ENCODE data around the gene PLPP4.

PLPP4 gene

DNA sequence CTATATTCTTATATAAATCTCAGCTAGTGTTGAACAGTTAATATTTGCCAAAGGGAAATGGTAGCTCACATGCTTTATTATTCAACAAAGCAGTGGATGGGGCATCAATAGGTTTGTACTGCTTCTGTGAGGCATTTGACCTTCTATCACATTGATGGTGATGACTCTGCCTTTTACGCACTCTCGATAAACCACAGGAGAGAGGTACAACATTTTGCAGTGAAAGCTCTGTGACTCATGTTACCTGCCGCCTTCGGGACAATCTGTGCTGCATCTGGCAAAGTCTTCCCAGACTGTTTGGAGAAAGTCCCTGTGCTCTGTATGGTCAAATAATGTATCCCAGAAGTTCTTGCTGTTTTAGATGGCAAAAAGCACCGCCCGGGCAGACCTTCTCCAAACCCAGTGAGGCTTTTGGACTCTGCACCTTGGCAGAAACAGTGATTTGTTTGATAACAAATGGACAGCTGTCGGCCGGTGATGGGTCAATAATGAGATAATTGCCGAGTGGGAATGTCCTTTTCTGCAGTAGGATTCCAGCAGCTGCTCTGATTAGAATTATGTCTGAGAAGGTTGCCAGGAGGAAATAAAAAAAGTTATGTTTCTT is 61.0 kb downstream of the PLPP4 start:
- DNase-seq (ENCODE audit: low spot score), result no peak

DNA sequence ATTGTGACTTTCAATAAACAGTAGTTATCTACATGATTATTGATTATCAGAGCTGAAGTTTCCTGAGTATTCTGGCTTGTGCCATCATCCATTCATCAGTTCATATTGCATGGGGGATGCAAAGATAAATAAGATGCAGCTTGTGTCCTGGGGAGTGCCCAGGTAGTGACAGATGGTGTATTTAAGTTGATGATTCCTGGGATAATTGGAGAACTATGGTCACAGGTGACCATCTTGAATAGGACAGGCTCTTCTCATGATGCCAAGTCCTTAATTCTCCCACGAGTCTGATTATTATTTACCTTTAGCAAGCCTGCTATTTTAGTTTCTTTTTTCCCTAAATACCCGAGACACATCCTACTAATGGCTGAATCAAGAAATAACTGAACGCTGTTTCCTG is 64.9 kb downstream of the PLPP4 start:
- DNase-seq (ENCODE audit: low spot score), result no peak

DNA sequence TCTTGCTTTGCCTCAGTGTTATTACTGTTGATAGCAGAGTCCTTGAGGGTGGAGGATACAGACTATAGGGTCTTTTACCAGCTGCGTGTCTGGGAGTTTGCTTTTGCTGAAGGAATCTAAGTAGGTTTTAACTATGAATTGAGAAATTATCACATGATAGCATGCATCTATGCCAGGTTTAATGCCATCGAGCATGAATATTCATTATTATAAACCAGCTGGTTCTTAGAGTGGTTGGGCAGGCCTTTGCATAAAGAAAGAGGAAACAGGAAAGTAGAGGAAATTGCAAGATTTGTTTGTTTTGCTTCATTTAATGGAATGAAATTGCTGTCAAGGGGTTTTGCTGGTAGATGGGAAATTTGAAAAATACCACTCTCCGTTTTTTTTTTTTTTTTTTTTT is 70.7 kb downstream of the PLPP4 start:
- DNase-seq (ENCODE audit: low spot score), result no peak

DNA sequence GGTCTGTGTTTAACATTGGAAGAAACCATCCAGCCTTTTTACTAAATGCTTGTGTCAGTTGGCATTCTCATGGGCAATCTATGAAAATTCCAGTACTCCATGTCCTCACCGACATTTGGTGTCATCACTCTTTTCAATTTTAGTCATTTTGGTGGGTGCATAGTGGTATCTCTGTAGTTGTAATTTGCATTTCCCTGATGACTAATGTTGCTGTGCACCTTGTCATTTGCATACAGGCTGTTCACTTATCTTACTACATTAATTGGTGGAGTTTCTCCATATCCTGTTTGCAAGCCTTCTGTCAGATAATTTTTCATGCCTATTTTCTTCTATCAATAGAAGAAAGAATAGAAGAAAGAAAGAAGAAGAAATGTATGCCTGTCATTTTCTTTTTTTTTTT is 73.7 kb downstream of the PLPP4 start:
- no peak for DNase-seq (ENCODE audit: low spot score)

DNA sequence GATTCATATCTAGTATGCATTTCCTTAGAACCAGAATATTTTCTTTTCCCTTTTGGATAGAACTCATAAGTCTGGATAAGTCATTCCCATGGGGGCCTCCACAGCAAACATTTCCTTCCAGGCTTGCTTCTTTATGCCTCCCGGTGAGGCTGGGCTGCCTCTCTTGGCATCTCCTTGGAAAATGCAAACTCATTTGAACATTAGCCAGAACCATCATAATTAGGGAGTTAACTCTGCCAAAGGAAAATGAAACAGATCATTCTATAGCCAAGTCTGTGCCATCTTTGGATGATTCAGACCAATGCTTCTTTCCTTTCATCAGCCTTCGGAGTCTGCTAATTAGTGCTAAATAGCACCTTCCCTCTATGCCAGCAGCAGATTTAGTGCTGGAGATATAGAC is 81.1 kb downstream of the PLPP4 start:
- no peak for DNase-seq (ENCODE audit: low spot score)

DNA sequence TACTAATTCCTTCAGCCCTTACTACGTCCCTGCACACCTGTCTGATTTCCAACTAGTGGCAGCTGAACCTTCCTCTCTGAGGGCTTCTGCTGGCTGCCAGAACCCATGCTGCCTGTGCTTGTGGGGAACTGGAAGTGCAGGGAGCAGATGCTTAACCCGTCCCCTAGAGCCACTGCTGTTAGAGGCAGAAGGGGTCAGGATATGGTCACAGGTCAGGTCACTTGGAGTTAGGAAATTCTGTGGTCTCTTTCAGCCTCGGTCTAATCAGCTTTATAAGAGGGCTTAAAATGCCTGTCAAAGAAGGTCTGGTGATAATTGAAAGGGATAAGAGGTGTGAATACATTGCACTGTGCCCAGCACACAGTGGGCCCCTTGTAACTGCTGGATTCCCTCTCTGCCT is 82.0 kb downstream of the PLPP4 start:
- DNase-seq (ENCODE audit: low spot score), result no peak

DNA sequence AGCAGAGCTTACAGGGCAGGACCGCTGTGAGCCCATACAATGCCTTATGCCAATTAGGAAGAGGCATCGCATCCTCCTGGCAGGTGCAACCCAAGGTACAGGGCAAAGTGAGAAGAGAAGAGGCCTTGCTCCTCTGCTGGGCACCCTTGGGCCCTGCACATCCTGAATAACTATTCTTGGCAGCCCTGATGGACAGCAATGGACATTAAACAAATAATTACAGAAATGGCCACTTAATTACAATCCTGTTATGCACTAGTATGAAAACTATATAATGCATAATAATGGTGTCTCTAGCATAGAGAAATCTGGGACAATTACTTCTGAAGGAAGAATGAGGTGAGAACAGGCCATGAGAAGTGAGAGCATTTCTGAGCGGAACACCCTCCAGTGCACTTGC is 83.5 kb downstream of the PLPP4 start:
- no peak for DNase-seq (ENCODE audit: low spot score)

DNA sequence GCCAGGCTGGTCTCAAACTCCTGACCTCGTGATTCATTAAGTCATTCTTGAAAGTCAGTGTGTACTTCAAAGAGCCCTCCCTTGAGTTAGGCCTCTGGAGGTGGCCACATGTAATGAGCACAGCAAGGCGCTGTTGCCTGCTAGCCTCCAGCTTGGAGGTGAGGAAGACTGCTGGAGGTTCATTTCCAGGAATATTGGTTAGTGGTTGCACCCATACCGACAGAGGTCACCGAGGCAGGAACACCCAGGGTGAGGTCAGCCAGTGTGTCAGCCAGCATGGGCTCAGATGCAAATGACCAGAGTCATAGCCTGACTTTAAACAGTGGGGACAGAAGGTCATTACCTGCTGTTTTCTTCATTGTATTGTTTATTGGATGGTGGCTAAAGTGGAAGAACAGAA is 85.0 kb downstream of the PLPP4 start:
- DNase-seq (ENCODE audit: low spot score), result no peak

DNA sequence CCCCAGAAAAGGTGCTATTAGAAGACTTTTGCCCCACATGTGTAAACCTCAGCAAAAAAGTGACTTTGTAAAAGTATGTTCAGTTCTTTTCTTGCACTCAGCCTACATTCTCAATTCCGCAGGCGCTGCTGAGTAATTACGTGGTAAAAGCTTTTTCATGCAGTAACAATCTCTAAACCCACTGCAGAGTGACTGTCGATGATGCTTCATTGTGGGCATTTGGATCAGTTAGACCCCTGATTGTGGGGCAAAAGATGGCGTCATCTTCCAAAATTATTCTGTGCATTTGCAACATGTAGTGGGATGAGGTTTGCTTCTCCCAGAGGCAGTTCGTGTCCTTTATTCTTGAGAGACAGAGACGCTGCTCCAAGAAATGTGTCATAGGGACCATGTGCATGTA is 85.6 kb downstream of the PLPP4 start:
- DNase-seq (ENCODE audit: low spot score), result no peak

DNA sequence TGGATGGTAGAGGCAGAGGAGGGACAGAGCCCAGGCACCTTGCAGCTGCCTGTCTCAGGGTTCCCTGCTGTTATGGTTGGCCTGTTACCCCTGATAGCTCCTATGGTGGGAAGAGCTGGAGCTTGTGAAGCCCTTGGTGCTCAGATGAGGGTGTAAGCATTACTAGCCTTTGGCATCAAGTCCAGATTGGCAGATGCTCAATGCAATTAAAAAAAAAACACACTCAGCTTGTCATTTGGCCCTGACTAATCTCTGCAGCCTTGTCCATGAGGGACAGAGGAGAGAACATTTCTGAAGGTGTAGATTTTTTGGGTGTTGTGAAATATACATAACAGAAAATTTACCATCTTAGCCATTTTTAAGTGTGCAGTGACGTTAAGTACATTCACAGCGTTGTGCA is 86.3 kb downstream of the PLPP4 start:
- DNase-seq (ENCODE audit: low spot score), result no peak

DNA sequence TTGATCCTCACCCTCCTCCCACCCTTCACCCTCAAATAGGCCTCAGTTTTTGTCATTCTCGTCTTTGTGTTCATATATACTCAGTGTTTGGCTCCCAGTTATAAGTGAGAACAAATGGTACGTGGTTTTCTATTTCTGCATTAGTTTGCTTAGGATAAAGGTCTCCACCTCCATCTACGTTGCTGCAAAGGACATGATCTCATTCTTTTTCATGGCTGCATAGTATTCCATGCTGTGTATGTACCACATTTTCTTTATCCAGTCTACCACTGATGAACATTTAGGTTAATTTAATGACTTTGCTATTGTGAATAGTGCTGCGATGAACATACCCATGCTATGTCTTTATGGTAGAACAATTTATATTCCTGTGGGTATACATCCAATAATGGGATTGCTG is 91.2 kb downstream of the PLPP4 start:
- no peak for DNase-seq (ENCODE audit: low spot score)

DNA sequence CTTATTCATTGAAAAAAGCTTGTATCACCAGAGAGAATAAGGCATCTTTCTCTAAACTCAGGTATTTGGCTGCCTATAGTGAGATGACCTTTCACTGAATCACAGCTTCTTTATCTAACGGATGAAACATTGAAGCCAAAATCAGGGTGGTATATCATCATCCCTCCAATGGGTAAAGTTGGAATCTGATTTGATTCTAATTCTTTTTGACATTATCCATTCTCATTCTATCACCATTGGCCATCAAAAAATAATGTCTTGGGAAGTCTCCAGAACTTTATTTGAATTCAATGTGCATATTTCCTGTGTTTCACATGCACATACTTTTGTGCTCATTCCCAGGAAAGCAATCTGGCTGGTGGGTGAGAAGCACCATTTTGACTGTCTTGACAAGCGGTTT is 95.2 kb downstream of the PLPP4 start:
- DNase-seq (ENCODE audit: low spot score), result no peak

DNA sequence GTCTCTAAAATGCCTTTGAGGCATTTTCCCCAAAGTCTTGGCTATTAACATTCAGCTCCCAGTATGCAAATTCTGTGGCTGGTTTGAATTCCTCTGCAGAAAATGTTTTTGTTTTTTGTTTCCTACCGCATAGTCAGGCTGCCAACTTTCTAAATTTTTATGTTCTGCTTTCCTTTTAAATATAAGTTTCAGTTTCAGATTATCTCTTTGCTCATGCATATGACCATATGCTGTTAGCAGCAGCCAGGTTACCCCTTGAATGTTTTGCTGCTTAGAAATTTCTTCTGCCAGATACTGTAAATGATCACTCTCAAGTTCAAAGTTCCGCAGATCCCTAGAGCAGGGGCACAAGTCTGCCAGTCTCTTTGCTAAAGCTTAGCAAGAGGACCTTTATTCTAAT is 96.9 kb downstream of the PLPP4 start:
- DNase-seq (ENCODE audit: low spot score), result no peak

DNA sequence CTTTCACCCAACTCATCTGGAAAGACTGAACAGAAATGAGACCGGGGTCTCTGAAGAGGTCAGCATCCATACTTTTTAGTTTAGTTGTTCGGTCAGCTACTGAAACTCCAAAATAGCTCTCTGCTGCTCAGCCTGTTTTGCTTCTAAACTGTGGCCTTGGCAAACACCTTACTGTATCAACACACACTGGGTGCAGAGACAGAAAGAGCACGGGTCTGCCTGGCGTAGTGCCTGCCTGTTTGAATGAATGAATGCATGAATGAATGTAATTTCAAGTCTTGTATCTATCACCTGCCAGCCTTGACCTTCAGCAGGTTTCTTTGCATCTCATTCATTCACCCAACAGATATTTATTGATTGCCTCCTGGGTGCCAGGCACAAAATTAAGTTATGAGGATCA is 98.4 kb downstream of the PLPP4 start:
- DNase-seq (ENCODE audit: low spot score), result no peak

DNA sequence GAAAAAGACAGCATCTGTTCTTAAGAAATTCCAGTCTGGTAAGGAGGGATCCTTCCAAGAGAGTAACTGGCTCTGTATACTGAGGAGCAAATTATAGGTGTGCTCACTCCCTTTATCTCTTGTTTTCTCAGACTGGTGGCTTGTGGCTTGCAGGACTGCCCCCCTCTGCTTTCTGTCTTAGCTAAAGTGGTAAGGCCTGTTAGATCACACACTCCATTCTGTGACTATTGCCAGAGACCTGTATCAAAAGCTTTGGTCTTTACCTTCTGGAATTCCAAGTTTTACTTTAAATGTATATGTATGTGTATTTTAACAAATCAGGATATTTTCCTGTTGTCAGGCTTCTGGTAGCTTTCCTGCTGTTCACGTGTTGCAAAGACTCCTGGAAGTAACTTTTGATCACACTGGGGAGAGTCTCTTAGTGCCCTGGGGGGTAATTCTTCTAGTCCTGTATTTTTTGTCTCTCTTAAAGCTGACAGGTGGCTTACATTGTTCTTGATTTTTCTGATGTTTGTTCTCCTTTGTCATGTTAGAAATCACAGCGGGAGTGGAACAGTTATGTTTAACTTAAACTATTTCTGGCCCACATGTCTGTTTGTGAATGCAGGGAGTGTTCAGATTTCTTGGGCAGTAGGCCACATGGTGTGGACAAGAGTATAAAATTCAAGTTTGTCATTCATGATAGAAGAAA is 99.0 kb downstream of the PLPP4 start:
- DNase-seq (ENCODE audit: low spot score), result no peak

DNA sequence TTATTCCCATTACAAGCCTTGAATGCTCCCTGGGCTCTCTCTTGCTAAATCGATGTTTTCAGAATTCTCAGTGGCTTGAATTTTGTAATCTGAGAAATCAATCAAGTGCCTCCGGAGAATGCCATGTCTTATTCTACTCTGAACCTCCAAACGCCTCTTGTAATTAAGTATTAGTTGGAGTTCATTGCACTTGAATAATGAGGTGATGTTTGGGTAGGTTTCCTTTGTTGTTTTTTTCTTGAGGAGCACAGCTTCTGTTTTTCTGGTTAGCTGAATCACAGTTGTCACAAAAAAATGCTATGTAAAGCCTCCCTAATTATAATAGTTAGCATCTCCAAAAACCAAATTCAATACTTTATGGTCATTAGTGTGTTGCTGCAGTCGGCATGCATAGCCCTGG is 100.3 kb downstream of the PLPP4 start:
- no peak for DNase-seq (ENCODE audit: low spot score)

DNA sequence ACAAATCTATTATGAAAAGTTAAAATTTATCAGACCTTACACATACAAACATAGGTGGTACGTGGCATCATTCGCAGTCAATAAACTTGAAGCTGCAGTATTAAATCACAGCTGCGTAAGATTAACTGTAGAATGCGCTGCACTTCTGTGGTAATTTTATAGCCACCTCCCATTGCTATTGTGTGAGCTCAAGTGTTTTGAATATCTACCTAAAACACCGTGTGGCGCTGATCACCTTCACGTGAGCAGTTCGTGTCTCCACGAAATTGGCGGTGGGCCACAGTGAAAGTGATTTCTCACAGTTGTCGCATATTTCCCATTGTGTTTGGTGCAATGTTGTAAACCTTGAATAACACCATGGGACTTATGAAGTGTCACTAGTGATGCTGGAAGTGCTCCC is 102.8 kb downstream of the PLPP4 start:
- DNase-seq (ENCODE audit: low spot score), result no peak

DNA sequence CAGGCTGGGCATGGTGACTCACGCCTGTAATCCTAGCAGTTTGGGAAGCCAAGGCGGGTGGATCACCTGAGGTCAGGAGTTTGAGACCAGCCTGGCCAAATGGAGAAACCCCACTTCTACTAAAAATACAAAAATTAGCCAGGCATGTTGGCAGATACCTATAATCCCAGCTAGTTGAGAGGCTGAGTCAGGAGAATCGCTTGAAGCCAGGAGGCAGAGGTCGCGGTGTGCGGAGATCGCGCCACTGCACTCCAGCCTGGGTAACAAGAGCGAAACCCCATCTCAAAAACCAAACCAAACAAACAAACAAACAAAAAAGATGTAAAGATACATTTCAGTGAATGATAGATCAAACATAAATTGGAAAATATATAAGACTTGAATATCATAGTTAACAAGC is 105.9 kb downstream of the PLPP4 start:
- no peak for DNase-seq (ENCODE audit: low spot score)

DNA sequence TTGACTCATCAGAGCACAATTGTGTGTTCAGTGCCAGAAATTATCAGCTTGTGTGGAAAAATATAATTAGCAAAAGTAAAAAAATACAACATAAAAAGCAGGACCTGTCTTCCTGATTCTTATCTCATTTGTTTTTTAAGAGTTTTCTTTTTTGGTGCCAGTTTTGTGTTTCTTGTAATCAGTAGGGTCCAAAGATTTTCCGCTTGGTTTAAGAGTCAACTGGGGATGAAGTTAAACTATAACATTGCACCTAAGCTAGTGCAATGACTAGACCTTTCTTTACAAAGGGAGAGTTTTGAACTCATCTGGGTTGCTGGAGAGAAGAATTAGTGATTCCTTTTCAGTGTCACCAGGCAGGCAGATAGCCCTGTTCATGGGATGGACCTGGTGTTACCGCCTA is 113.4 kb downstream of the PLPP4 start:
- DNase-seq (ENCODE audit: low spot score), result no peak

DNA sequence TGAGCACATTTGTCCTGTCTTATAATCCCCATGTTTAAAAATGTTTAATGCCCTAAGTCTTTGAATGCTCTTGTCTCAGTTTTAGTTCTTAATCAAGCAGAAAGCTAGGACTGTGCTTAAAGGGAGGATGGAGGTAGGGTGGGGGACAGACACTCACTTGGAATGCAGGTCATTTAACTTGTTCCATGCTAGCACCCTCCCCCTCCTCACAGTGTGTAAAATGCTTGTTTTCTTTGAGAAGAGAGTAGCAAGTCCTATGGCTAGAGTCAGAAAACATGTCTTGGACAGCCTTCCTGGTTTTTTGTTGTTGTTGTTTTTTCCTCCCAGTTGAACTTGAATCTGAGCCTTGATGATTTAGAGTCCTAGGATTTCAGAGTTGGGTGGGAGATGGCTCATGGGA is 114.2 kb downstream of the PLPP4 start:
- DNase-seq (ENCODE audit: low spot score), result no peak

DNA sequence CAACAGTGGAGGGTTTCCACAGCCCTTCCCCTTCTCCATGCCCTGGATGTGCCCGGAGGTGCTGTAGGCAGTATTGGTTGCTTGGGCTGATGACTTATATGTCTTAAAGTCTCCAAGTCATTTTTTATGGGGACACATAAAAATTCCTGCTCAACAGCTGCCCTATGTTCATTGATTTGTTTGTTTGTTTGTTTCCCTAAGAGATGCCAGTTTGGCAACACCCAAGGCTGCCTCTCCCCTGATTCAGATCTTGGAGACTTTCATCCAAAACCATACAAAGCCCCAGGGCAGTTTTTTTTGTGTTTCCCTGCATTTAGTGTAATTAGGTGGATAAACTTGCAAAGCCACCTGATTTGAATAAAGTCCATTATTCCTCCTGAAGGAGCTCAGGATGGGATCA is 115.3 kb downstream of the PLPP4 start:
- DNase-seq (ENCODE audit: low spot score), result no peak

DNA sequence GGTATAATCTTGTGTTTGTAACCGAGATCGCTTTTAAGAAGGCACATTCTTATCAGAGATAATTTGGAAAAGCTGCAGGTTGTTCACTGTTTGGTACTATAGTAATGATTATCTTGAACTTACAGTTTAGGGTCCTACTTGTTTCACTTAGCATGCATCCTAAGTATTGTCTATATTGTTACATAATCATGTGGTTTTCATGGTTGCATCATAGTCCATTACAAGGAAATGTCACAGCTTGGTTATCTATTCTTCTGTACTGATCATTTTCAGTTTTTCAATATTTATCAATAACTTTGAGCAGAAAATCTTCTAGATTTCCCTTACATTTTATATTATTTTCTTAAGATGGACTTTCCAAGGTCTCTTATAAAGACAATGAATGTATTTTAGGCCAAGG is 116.3 kb downstream of the PLPP4 start:
- DNase-seq (ENCODE audit: low spot score), result no peak

DNA sequence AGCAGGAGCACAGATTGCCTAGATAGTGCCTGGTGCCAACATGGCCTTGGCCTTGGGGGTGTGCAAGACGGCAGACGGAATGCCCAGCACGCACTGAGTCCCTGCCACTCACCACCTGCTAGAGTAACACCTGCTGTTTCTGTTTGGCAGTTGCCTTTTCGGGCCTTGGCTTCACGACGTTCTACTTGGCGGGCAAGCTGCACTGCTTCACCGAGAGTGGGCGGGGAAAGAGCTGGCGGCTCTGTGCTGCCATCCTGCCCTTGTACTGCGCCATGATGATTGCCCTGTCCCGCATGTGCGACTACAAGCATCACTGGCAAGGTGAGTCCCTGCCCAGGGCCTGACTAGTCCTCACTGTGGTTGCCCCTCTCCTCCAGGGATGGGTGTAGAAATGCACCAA is 118.0 kb downstream of the PLPP4 start:
- DNase-seq (ENCODE audit: low spot score), result no peak

DNA sequence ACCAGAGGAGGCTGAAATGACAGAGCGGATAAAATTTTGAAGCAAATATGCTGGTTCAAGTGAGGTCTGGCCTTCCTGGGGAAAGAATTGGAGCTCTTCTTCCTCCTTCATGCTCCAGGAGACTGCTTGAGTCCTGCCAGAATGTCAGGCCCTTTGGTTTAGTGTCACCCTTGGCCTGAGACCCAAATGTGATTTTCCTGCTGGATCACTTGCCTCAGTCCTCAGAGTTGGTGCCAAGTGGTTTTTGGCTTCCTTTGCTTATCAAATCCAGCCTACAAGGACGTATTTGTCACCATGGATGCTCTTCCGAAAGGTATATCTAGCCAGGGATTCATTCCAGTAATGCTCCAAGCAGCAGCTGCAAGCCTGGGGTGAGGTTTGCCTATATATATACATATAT is 118.4 kb downstream of the PLPP4 start:
- no peak for DNase-seq (ENCODE audit: low spot score)
